Testis (tissue), 2 donors: ENCODE results near the gene IER3IP1.

ENCODE experiments used
- CTCF ChIP-seq, 3 experiments: fragments of 450-650 bp in 2 of 3; fragments of 200-600 bp in 1 of 3; sonication (generic) in 1 of 3; IDR thresholded peaks; one replicate each; pipeline ENCODE4 v1.5.1; 2016 to 2019; ENCODE audit warnings: antibody characterized with exemption in 3 of 3, mild to moderate bottlenecking in 2 of 3, moderate library complexity in 1 of 3
- POLR2A ChIP-seq: fragments of 450-650 bp; IDR thresholded peaks from one replicate; pipeline ENCODE4 v1.6.1; 2017; ENCODE audit warnings: antibody characterized with exemption, mild to moderate bottlenecking, moderate library complexity

- TF ChIP-seq CTCF (IDR thresholded peaks at IDR 0.05) (no peak), POLR2A (no peak)
These were observed 15.8 kb upstream of the IER3IP1 start for GRCh38 chr18:47191961-47192360.
